Measurements from ENCODE around the gene MAPK7.
A peak's percentile ranks its signal among the peaks of the same experiment; 100 is the strongest.

The MAPK7 gene

GRCh38 chr17:19362277-19363113, 15.8 kb upstream of the MAPK7 start, which contains the start of gene B9D1:
B9D1 (minus strand) TSS chr17:19362723; CDS start chr17:19362569, 154 bp downstream.
- DNase-seq (ENCODE audit: low read depth in 2 of 2, low spot score in 1 of 2), result peak; percentile 86 to 91

GRCh38 chr17:19363114-19363438, 15.2 kb upstream of the MAPK7 start:
- no peak for DNase-seq (ENCODE audit: low read depth in 2 of 2, low spot score in 1 of 2)

DNA sequence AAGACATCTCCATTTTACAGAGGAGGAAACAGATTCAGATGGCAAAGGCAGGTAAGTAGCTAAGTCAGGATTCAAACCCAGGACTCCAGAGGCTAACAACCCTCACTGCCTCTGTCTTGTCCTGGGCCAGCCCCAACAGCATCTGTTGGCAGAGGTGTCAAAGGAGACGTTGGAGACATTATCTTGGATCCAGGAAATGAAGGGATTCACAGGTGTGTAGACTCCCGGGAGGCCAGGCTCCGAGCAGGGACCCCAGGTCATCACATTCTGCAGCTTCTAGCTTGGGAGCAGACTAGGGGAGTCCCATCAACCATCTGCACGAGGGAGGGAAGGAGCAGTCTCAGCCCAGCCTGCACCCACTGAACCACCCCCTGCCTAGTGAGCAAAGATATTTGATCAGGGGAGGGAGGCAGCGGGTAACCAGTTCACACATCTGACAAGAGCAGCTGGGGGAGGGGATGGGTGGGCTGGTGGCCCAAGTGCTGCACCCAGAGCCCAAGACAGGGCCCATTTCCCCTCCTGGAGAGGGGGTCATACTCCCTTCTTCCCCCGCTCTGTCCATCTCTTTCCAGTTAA, 14.8 kb upstream of the MAPK7 start:
- DNase-seq (ENCODE audit: low read depth in 2 of 2, low spot score in 1 of 2), result no peak

DNA sequence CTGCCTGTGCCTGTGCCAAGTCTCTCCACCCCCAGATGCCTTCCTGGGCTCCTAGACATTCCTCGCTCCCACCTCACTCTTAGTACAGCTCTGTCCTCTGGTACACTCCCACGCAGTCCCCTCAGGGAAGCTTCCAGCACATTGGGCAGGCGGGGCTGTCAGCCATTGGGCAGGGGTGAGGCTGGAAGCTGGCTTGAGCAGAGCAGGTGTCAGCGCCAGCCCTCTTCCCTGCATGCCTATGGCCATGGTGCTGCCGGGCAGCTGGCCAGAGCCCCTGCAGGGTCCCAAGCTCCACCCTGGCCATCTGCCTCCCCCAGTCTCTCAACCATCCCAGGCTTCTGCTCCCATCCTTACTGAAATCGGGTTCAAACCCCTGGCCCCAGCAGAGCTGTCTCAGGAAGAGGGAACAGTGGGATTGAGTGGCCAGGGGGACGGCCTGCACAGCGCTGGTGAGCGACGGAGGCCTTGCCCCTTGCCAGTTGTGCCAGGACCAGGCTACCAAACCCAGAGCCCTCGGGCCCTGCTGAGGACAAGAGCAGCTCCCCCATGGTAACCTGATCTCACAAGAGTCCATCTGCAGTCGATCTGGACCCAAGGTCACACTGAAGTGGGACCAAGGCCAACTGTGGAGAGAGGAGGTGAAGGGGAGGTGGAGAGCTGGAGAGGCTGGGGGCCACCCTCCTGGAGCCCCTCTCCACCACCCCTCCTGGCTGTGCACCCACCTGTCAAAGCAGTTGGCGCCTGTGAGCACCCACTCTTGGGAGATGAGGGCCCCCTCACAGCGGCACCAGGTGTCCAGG, 13.4 kb upstream of the MAPK7 start:
- no peak for DNase-seq (ENCODE audit: low read depth in 2 of 2, low spot score in 1 of 2)

DNA sequence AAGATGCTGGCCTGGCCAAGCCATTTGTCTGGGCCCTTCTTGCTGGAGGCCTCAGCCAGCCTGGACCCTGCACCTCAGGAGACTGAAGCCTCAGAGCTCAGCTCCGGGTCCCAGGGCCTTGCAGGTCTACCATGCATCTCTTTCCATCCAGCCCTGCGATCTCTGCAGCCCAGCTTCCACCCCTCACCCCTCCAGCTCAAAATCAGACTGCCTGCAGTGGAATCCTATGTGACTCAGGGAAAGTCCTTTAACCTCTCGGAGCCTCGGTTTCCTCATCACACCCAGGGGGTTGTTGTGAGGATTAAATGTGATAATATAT, 12.8 kb upstream of the MAPK7 start:
- no peak for DNase-seq (ENCODE audit: low read depth in 2 of 2, low spot score in 1 of 2)

GRCh38 chr17:19365833-19366636, 12.3 kb upstream of the MAPK7 start:
- DNase-seq (ENCODE audit: low read depth in 2 of 2, low spot score in 1 of 2), result no peak

DNA sequence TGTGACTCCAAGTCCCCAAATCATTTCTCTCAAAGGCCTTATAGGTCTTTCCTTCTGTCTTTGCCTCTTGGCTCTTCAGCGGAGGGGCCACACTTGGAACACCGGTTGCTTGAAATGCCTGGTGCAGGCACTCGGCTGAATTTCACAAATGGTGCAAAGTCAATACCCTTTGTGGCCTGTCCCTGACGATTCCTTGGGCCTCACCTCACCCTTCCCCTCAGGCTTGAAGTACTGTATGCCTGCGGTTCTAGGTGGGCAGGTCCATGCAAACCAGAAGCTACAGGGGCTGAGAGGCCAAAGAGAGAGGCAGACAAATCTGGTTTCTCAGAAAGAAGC, 11.7 kb upstream of the MAPK7 start:
- no peak for DNase-seq (ENCODE audit: low read depth in 2 of 2, low spot score in 1 of 2)

DNA sequence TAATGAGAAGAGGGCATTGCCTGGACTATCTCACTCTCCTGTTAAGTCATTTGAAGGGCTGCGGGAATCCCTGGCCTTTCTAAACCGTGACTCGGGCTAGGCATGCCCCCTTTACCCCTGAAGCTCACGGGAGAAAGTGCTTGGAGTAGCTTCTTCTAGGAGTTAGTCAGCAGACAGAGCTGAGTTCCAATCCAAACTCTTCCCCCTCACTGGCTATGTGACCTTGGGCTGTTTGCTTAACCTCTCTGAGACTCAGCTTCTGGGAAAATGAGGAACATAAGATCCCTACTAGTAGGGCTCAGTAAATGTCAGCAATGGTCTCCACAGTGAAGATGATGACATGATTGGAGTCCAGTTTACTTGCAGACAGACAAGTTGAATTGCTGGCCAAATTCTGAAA, 10.1 kb upstream of the MAPK7 start:
- DNase-seq (ENCODE audit: low read depth in 2 of 2, low spot score in 1 of 2), result no peak

GRCh38 chr17:19369107-19369778, 9.1 kb upstream of the MAPK7 start:
- DNase-seq (ENCODE audit: low read depth in 2 of 2, low spot score in 1 of 2), result no peak

GRCh38 chr17:19369846-19370492, 8.3 kb upstream of the MAPK7 start:
- no peak for DNase-seq (ENCODE audit: low read depth in 2 of 2, low spot score in 1 of 2)

DNA sequence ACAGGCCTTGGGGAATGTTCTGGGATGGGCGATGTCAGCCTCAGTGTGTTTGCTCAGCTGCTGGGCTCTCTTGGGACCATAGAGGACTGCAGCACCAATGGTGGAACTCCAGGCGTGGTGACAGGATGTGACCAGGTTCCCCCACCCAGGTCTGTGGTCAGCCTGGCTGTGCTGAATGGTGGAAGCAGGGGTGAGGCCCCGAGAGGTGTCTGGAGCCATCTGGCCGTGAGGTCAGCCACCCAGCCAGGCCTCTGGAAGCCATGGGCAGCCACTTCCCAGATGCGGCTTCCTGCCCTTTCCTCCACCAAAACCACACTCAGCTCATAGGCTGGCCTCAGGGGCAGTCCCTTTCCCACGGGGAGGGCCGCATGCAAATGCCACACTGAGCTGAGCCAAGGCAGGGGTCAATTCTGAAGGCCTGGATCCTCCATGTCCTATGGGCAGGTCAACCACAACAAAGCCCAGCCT, 7.8 kb upstream of the MAPK7 start:
- no peak for DNase-seq (ENCODE audit: low read depth in 2 of 2, low spot score in 1 of 2)

DNA sequence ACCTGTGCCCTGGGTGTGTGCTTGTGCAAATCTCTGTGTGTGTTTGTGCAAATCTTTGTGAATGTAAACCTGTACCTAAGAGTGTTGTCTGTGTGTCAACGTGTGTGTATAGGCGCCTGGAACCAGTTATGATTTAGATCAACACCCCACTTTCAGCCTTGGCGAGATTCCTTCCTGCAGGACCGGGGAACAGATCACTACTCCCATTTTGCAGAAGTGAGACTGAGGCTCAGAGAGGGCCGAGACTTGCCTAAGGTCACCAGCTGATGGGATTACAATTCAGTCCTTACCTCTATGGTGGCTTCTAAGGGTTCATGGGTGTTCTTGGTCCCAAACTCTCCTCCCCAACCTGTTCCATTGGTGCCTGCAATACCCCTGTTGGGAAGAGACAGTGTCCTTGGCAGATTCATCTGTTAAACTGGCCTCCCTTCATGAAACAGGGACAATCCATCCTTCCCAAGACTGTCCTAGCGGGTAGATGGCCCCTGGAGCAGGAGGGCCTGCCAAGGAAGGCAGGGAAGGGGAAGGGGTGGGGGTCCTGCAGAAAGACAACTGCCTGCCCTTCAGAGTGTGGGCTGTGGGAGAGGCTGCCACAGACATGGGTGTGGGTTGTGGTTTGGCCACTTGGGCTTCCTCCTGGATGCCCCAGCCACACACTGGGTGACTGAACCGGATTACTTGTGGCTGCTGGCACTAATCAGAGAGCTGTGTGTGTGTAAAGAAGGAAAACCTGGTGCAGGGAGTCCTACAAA, 6.9 kb upstream of the MAPK7 start:
- no peak for DNase-seq (ENCODE audit: low read depth in 2 of 2, low spot score in 1 of 2)

- DNase-seq (ENCODE audit: low read depth in 2 of 2, low spot score in 1 of 2), result no peak
Observed at GRCh38 chr17:19372011-19372370, 6.3 kb upstream of the MAPK7 start.

GRCh38 chr17:19372439-19372838, 5.9 kb upstream of the MAPK7 start:
- no peak for DNase-seq (ENCODE audit: low read depth in 2 of 2, low spot score in 1 of 2)

GRCh38 chr17:19372866-19373504, 5.3 kb upstream of the MAPK7 start:
- DNase-seq (ENCODE audit: low read depth in 2 of 2, low spot score in 1 of 2), result no peak

DNA sequence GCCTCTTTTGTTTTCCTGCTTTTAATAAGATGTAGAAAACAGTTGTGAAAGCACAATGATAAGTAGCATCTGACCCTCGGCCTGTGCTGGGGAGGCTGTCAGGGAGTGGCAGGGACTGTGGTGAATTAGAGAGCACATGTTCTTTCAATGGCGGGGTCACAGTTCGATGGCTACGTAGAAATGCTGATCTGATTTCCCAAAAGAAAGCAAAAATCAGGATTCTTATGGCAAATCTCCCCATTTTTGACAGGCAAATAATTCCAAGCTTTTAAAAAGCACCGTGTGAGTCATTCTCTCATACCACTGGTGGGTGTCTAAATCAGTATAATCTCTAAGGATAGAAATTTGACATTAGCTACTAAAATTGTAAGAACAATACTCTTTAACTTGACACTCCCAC, 4.2 kb upstream of the MAPK7 start:
- DNase-seq (ENCODE audit: low read depth in 2 of 2, low spot score in 1 of 2), result no peak

GRCh38 chr17:19375732-19376131, 2.6 kb upstream of the MAPK7 start:
- no peak for DNase-seq (ENCODE audit: low read depth in 2 of 2, low spot score in 1 of 2)

DNA sequence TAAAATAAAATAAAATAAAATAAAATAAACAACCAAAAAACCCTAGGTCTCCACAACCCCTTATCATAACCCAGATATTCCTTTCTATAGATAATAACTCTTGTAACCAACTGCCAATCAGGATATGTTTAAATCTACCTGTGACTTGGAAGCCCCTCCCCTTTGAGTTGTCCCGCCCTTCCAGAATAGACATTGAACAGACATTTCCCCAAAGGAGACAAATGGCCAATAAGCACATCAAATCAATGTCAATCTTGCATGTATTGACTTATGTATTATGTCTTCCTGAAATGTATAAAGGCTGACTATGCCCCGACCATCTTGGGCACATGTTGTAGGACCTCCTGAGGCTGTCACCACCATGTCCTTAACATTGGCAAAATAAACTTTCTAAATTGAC, 1.5 kb upstream of the MAPK7 start:
- DNase-seq (ENCODE audit: low read depth in 2 of 2, low spot score in 1 of 2), result no peak

All from stimulated activated CD8-positive, alpha-beta memory T cell treated with anti-CD3 and anti-CD28 coated beads, Interleukin-4, amount 100 ng/mL, for 4 hours (primary cell).